HG03280 (cell line): ENCODE results near the gene SH3BGRL2.
A peak's percentile ranks its signal among the peaks of the same experiment; 100 is the strongest.

Experiments used
- ATAC-seq: cut with Tn5 transposase; IDR thresholded peaks from one replicate; pipeline ENCODE4 v1.9.1; 2021; ENCODE audit warnings: mild to moderate bottlenecking, moderate library complexity; ENCODE audit not compliant: unreplicated experiment

The SH3BGRL2 gene

GRCh38 chr6:79694623-79695343 lies 63.7 kb downstream of the SH3BGRL2 start:
- ATAC-seq = no peak

- no peak for ATAC-seq
Measured at GRCh38 chr6:79697430-79697829, 66.3 kb downstream of the SH3BGRL2 start.

- no peak for ATAC-seq
Measured at GRCh38 chr6:79699606-79700005, 68.5 kb downstream of the SH3BGRL2 start.

GRCh38 chr6:79702691-79703090 lies 71.6 kb downstream of the SH3BGRL2 start:
- no peak for ATAC-seq

GRCh38 chr6:79704200-79704599 lies 73.1 kb downstream of the SH3BGRL2 start:
- no peak for ATAC-seq

- ATAC-seq = no peak
Measured at GRCh38 chr6:79705456-79705995, 74.4 kb downstream of the SH3BGRL2 start.

DNA sequence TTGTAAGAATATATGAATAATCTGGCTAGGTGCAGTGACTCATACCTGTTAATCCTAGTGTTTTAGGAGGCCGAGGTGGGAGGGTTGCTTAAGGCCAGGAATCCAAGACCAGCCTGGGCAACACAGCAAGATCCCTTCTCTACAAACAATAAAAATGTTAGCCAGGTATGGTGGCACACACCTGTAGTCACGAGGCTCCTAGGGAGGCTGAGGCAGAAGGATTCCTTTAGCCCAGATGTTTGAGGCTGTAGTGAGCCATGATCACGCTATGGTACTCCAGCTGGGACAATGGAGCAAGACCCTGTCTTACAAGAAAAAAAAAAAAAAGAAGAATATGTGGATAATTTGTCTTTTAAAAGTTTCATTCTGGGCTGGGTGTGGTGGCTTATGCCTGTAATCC lies 75.4 kb downstream of the SH3BGRL2 start:
- no peak for ATAC-seq

GRCh38 chr6:79707621-79708020 lies 76.5 kb downstream of the SH3BGRL2 start:
- no peak for ATAC-seq

- no peak for ATAC-seq
Measured at GRCh38 chr6:79708095-79708791, 77.1 kb downstream of the SH3BGRL2 start.

GRCh38 chr6:79710127-79710526 lies 79.0 kb downstream of the SH3BGRL2 start:
- no peak for ATAC-seq

GRCh38 chr6:79711167-79711566 lies 80.0 kb downstream of the SH3BGRL2 start:
- ATAC-seq = no peak

DNA sequence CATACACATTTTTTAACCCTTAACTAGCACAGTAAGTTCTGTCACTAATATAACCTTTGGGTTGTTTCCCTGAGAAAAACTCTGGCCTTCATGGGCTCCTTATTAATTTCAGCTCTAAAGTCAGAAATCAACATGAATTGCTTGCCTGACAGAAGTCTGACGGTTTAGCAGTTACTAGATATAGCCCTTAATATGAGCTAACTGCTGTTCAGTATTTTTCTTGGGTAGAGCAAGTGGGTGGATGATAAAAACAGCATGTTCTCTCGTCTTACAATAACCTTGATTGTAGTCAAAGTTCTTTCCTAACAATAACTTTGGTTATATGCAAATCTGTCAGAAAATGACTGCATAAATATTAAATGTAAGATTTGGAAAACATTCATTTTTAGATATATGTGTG lies 81.0 kb downstream of the SH3BGRL2 start:
- no peak for ATAC-seq

DNA sequence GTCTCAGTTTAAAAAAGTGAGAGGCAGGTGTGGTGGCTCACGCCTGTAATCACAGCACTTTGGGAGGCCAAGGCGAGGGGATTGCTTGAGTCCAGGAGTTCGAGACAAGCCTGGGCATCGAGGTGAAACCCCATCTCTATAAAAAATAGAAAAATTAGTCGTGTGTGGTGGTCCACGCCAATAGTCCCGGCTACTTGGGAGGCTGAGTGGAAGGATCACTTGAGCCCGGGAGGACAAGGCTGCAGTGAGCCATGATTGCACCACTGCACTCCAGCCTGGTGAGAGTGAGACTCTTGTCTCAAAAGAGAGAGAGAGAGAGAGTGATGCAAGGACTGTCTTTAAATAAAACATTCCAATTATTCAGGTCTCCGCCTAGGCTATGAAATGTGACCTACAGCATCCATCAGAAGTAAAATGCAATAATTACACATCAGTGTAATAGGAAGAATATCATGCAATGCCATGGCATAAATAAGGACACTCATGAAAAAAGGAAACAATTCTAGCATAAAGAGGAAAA lies 81.5 kb downstream of the SH3BGRL2 start:
- ATAC-seq = no peak

DNA sequence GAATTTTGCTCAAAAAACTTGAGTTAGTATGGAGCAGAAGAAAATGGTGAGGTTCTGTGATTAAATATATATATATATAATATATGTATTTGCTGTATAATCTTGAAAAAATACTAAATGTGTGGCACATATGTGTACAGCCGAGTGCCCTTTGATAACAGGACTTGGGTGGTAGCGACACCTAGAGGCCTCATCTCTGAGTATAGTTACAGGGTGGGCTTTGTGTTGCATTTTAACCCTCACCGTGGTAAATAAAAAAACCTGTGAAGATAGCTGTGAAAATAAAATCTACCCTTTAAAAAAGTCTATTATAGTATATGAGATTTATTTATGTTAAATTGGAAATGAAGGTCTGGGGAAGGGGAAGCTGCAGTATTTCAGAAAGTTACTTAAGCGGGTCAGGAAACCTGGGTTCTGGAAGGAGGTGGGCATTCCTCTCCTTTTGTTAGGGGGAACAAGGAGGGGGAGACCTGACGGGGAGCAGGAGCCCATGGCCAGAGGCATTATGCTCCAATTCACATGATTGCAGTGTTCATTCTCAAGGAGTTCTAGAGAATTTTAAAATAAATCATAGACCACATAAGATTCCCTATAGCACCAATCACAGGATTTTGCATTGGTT lies 82.7 kb downstream of the SH3BGRL2 start:
- ATAC-seq = peak; percentile 74

GRCh38 chr6:79717989-79718388 lies 86.9 kb downstream of the SH3BGRL2 start:
- ATAC-seq = no peak

DNA sequence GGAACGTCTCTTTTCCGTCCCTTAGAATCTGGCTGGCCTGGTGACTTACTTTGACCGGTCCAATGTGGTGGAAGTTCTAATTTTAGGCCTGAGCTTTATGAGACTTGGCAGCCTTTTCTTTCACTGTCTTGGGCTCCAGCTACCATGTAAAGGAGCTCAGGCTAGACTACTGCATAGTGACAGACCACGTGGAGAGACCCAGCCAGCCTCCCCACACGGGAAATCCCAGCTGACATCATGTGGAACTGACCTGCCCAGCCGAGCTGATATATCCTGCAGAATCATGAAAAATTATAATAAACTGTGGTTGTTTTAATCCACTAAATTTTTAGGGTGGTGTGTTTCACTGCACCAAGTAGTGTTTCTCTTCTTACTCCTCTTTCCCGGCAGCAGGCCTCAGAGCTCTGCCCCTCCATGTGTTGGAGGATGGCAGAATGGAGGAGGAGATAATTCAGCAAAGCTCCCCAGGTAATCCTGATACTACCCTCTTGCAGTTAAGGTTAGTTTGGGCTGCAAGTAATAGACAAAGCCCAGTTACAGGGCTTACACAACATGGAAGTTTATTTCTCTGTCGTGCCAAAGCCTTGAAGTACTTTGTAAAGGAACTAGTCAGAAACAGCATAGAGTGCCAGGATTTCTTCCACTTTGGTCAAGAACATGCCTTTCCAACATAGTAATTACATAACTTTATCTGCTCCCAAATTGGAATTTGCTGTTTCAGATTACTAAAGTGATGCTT lies 87.5 kb downstream of the SH3BGRL2 start:
- ATAC-seq = no peak

- ATAC-seq = no peak
Measured at GRCh38 chr6:79719248-79719960, 88.3 kb downstream of the SH3BGRL2 start.

- ATAC-seq = no peak
Measured at GRCh38 chr6:79724816-79725215, 93.7 kb downstream of the SH3BGRL2 start.

DNA sequence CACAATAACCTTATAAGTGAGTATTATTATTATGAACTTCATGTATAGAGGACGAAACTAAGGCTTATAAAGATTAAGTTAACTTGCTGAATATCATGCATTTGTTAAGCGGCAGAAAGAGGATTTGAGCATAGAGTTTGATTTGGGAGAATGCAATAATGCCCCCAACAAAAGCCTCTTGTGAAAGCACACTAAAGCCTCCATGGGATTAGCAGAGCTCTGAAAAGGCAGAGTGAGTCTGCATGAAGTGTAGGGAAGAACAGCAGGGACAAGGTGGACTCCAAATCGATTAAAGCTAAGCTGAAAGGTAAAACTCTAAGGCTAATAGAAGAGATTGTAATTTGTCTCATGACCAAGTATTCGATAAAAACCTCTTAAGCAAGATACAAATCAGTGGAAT lies 100.3 kb downstream of the SH3BGRL2 start:
- no peak for ATAC-seq

DNA sequence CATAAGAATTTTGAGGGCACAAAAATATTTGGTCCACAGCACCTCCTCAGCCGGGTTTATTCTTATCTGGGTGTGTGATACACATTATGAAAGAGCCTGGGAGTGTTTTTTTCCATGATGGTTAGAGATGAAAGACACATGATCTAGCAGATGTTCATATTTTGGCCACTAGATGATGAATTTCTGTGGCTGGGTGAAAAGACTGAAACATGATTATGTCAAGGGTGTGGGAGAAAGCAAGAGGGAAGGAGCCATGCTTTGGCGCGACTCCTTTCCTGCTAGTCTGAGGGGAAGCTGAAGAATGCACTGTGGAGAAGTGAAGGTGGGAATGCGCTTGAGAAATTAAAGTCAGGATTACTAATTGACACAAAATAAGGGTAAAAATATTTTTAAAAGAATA lies 102.3 kb downstream of the SH3BGRL2 start:
- ATAC-seq = no peak
